ENCODE results near the gene GFAP.

The GFAP gene

DNA sequence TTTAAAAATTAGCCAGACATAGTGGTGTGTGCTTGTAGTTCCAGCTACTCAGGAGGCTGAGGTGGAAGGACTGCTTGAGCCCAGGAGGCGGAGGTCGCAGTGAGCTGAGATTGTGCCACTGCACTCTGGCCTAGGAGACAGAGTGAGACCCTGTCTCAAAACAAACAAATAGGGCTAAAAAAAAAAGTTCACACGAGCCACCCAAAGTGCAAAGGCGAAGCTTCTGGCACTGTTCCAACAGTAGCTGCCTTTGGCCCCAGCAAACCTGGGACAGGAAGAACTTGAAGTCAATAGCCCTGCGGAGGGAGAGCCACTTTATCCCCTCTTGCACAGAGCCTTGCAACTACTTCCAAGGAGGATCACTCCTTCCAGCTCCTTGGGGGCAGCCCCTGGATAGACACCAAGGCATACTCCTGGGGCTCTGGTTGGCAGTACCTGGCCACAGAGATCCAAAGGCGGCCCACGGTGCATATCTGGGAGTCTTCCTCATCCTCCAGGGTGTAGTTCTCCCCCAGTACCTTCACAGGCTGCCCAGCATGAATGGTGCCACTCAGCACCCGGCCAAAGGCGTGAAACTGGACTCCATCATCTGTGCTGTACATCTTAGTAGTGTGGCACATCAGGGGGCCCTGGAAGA lies 52.9 kb downstream of the GFAP start:
- DNase-seq (ENCODE audit: low spot score): no peak

GRCh38 chr17:44859701-44860100 lies 55.6 kb downstream of the GFAP start:
- no peak for DNase-seq (ENCODE audit: low spot score)

- no peak for DNase-seq (ENCODE audit: low spot score)
Observed at GRCh38 chr17:44854192-44854591, 61.1 kb downstream of the GFAP start.

Measured in ecto neural progenitor cell (in vitro differentiated cells).